GM12878 (cell line): ENCODE results near the gene CTIF. TPM values are rescaled to one million over a fixed set of nuclear protein-coding genes. Genes with fewer than 3 reads are reported as not detected.

Source experiments
- ATAC-seq: fragments of 200-7000 bp; cut with Tn5 transposase; 3 replicates; pipeline ENCODE4 v1.9.1; 2020; ENCODE audit warnings: mild to moderate bottlenecking, moderate library complexity
- BruUV-seq: library from RNA; stranded (reverse); fragments of 400-500 nt; replicated peaks from 2 replicates; lab custom pipeline; 2021; lab: Mats Ljungman, UMichigan
- CTCF ChIA-PET: fragments of 300-600 bp; sonication (Branson Sonifier 250); formaldehyde crosslinking; extraction: SDS; loops from one replicate; lab custom pipeline; 2021; ENCODE audit warnings: inconsistent platforms; lab: Yijun Ruan, JAX
- POLR2A ChIA-PET: fragments of 350-600 bp; formaldehyde crosslinking; extraction: SDS; loops from one replicate; lab custom pipeline; 2021; ENCODE audit warnings: inconsistent platforms; lab: Charles Lee
- RAD21 ChIA-PET: fragments of 300-600 bp; sonication (Branson Sonifier 250); formaldehyde crosslinking; loops from one replicate; lab custom pipeline; 2023; ENCODE audit warnings: antibody characterized with exemption; ENCODE audit not compliant: unreplicated experiment; lab: Charles Lee
- SMC1A ChIA-PET: fragments of 300-600 bp; sonication (Branson Sonifier 250); formaldehyde crosslinking; loops from one replicate; lab custom pipeline; 2023; ENCODE audit not compliant: unreplicated experiment, uncharacterized antibody; lab: Charles Lee
- DNase-seq: peaks from one replicate; pipeline ENCODE4 v3.0.0-alpha.2; 2011; ENCODE audit warnings: low read depth, low spot score
- FAIRE-seq: peaks from 3 replicates; lab custom pipeline; 2011; peaks lifted over from hg19 to GRCh38; lab: Jason Lieb, UNC
- H2AFZ ChIP-seq: 2 replicates; pipeline ENCODE4 v1.6.0; 2011; ENCODE audit warnings: low read depth, low read length, control low read depth; ENCODE audit not compliant: control insufficient read depth
- H3K27ac ChIP-seq: 2 replicates; pipeline ENCODE4 v1.5.1; 2011; ENCODE audit warnings: control low read depth; ENCODE audit not compliant: control insufficient read depth, insufficient read depth
- H3K27me3 ChIP-seq, 2 experiments: replicated peaks in 1 of 2; 2 replicates each; pipeline versions ENCODE4 v1.6.0 to v1.6.1; 2011; ENCODE audit warnings: low read length in 1 of 2; ENCODE audit not compliant: control insufficient read depth in 2 of 2, insufficient read depth in 2 of 2
- H3K36me3 ChIP-seq, 2 experiments: 2 replicates each; pipeline ENCODE4 v1.5.1; 2011; ENCODE audit warnings: low read length in 1 of 2; ENCODE audit not compliant: control insufficient read depth in 2 of 2, insufficient read depth in 2 of 2
- H3K4me1 ChIP-seq: 2 replicates; pipeline ENCODE4 v1.6.1; 2011; ENCODE audit warnings: mild to moderate bottlenecking, low read length, moderate library complexity, mixed read lengths; ENCODE audit not compliant: control insufficient read depth, insufficient read depth
- H3K4me2 ChIP-seq: 2 replicates; pipeline ENCODE4 v1.6.0; 2011; ENCODE audit warnings: control low read depth; ENCODE audit not compliant: control insufficient read depth, insufficient read depth
- H3K4me3 ChIP-seq: fragments of 200-600 bp; sonication (generic); 2 replicates; pipeline ENCODE4 v1.5.1; 2016
- H3K79me2 ChIP-seq: 2 replicates; pipeline ENCODE4 v1.6.0; 2011; ENCODE audit warnings: low read length; ENCODE audit not compliant: control insufficient read depth, insufficient read depth
- H3K9ac ChIP-seq: 2 replicates; pipeline ENCODE4 v1.8.0; 2011; ENCODE audit warnings: low read length, control low read depth, mixed read lengths; ENCODE audit not compliant: control insufficient read depth, insufficient read depth
- H3K9me3 ChIP-seq: replicated peaks from 3 replicates; pipeline ENCODE4 v1.5.1; 2011; ENCODE audit warnings: mild to moderate bottlenecking, low read length; ENCODE audit not compliant: control insufficient read depth, insufficient read depth
- H4K20me1 ChIP-seq: 2 replicates; pipeline ENCODE4 v1.6.0; 2011; ENCODE audit not compliant: control insufficient read depth, insufficient read depth
- BHLHE40 ChIP-seq, 2 experiments: fragments of 450-650 bp in 1 of 2; IDR thresholded peaks; 2 replicates each; pipeline ENCODE4 v1.6.1; 2011 to 2017; ENCODE audit warnings: low read depth in 2 of 2, borderline replicate concordance in 1 of 2, improper control_type of control experiment in 1 of 2, low read length in 1 of 2, mild to moderate bottlenecking in 1 of 2
- CHD1 ChIP-seq: IDR thresholded peaks from 2 replicates; pipeline ENCODE4 v1.6.1; 2012; ENCODE audit warnings: low read depth, low read length, improper control_type of control experiment
- NBN ChIP-seq: fragments of 450-650 bp; IDR thresholded peaks from 2 replicates; pipeline ENCODE4 v1.6.1; 2016
- STAT3 ChIP-seq: IDR thresholded peaks from 2 replicates; pipeline ENCODE4 v1.6.1; 2011; ENCODE audit warnings: low read depth, low read length, improper control_type of control experiment
- WGBS: methylation state at CpG from one replicate; pipeline ENCODE4 v1.1.6; 2016; ENCODE audit warnings: low lambda C conversion rate; ENCODE audit not compliant: insufficient replicate concordance, insufficient coverage; ENCODE audit errors: missing lambda C conversion rate; 5-methylcytosine and 5-hydroxymethylcytosine counted together
- in situ Hi-C: fragments of 300-500 bp; cut with MboI; formaldehyde crosslinking; loops from 9 replicates; pipeline ENCODE4 v1.14.3; 2018; ENCODE audit warnings: mixed read lengths
- intact Hi-C: fragments of 100-400 bp; cut with micrococcal nuclease; formaldehyde crosslinking; loops from one replicate; pipeline ENCODE4 v1.14.2; 2022; ENCODE audit not compliant: unreplicated experiment
- polyA plus RNA-seq, 11 experiments: library from polyadenylated mRNA; depleted of rRNA in 4 of 11; unstranded in 6 of 11; stranded (reverse) in 5 of 11; fragments of >200 nt; fragmentation: Nextera tagmentation in 4 of 11; fragmentation: Illumina TruSeq in 1 of 11; extraction: Ambion mirVana in 4 of 11; extraction: Trizol in 1 of 11; gene quantifications; 1 replicate in 1 of 11; 2 replicates in 10 of 11; pipeline versions ENCODE4 v1.2.1 to v1.2.3, GENCODE V29; 2011 to 2016; ENCODE audit warnings: inconsistent platforms in 2 of 11, missing spikeins in 2 of 11, low read depth in 1 of 11
- total RNA-seq, 4 experiments: library from RNA; depleted of rRNA in 3 of 4; stranded (reverse); fragments of >200 nt in 3 of 4; fragmentation: Illumina TruSeq in 1 of 4; extraction: Trizol in 1 of 4; gene quantifications; 2 replicates each; pipeline versions ENCODE4 v1.2.1 to v1.2.3, GENCODE V29; 2013 to 2021
- TF ChIP-seq, protein P1 (sequence below): fragments of 450-650 bp; conservative IDR thresholded peaks from 2 replicates; pipeline ENCODE4 v1.6.1; 2017; ENCODE audit warnings: mild to moderate bottlenecking, moderate library complexity
- TF ChIP-seq, protein P2 (sequence below), 3 experiments: IDR thresholded peaks in 2 of 3; conservative IDR thresholded peaks in 1 of 3; 2 replicates each; pipeline ENCODE4 v1.5.1; 2011; ENCODE audit warnings: low read depth in 3 of 3, low read length in 3 of 3, mild to moderate bottlenecking in 3 of 3, control low read depth in 2 of 3, moderate library complexity in 2 of 3, inconsistent platforms in 1 of 3, mixed read lengths in 1 of 3; ENCODE audit not compliant: control insufficient read depth in 2 of 3, insufficient read depth in 1 of 3; ENCODE audit errors: extremely low read depth in 1 of 3

CTIF gene
- total and polyA plus RNA-seq, 10 of the 15 experiments (the other 5 are each of a cell fraction or from before 2014, with no cell fraction given): 0.06 to 11.6 (median 2.5) TPM

DNA sequence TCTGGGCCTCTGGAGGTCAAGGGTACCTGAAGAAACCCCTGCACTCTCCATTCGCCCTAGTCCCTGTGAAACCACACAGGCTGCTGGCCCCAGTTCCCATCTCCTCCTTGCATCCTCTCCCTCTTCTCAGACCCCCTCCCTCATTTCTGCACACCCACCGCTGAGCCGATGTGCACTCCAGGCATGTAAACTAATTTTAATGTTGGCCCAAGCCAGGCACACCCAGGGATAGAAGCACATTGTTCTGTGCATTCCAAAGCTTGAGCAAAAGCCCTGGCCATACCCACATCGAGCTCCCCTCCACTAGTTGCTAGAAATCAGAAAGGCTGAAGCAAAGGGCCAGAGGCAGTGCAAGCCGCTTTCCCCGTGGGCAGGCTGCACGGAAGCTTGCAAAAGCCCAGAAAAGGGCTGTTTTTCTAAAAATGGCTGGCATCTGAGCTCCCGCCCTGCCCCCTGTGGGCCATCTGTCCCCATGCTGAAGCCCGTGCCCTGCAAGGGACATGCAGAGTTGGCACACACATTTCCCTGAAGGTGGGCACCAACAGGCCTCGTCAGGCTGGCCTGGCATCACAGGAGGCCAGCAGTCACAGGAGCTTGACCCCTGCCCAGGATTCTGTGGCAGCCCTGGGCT, 230.3 kb downstream of the CTIF start:
- CTCF ChIA-PET: interaction anchor here (1.1 to 1.8 kb wide), 4 partner anchors 8 to 58 kb away, joined by 3 to 5 read pairs (median 4); no protein-coding TSS in a partner anchor

More for the DNA sequence above, 230.3 kb downstream of the CTIF start:
- Histone ChIP-seq H3K79me2 (no peaks in the 10 kb centered on the region), H3K27me3 (no peaks in the 10 kb centered on the region), H2AFZ (no peak overlapping the region), H3K9ac (no peak overlapping the region), H3K9me3 (no peaks in the 10 kb centered on the region), H3K4me3 (no peak overlapping the region), H3K36me3 (no peaks in the 10 kb centered on the region; a peak in 1 of 4 replicates), H3K4me1 (peaks cover 7% of the 10 kb centered on the region; the same call in 1 of the 2 replicates), H4K20me1 (no peaks in the 10 kb centered on the region), H3K27ac (no peak overlapping the region), H3K4me2 (no peak overlapping the region)
- BruUV-seq: no TSS peak
- in situ Hi-C loops: no loop called here
- no peak for DNase-seq
- intact Hi-C loops: no loop called here
- TF ChIP-seq NBN (no peak), STAT3 (no peak), BHLHE40 (IDR thresholded peaks at IDR 0.05; ENCODE audit: borderline replicate concordance in 1 of 2, low read depth in 2 of 2, low read length in 1 of 2) (no peak), CHD1 (no peak)
- TF ChIP-seq, protein P1, sequence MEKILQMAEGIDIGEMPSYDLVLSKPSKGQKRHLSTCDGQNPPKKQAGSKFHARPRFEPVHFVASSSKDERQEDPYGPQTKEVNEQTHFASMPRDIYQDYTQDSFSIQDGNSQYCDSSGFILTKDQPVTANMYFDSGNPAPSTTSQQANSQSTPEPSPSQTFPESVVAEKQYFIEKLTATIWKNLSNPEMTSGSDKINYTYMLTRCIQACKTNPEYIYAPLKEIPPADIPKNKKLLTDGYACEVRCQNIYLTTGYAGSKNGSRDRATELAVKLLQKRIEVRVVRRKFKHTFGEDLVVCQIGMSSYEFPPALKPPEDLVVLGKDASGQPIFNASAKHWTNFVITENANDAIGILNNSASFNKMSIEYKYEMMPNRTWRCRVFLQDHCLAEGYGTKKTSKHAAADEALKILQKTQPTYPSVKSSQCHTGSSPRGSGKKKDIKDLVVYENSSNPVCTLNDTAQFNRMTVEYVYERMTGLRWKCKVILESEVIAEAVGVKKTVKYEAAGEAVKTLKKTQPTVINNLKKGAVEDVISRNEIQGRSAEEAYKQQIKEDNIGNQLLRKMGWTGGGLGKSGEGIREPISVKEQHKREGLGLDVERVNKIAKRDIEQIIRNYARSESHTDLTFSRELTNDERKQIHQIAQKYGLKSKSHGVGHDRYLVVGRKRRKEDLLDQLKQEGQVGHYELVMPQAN: no peak
- TF ChIP-seq, protein P2, sequence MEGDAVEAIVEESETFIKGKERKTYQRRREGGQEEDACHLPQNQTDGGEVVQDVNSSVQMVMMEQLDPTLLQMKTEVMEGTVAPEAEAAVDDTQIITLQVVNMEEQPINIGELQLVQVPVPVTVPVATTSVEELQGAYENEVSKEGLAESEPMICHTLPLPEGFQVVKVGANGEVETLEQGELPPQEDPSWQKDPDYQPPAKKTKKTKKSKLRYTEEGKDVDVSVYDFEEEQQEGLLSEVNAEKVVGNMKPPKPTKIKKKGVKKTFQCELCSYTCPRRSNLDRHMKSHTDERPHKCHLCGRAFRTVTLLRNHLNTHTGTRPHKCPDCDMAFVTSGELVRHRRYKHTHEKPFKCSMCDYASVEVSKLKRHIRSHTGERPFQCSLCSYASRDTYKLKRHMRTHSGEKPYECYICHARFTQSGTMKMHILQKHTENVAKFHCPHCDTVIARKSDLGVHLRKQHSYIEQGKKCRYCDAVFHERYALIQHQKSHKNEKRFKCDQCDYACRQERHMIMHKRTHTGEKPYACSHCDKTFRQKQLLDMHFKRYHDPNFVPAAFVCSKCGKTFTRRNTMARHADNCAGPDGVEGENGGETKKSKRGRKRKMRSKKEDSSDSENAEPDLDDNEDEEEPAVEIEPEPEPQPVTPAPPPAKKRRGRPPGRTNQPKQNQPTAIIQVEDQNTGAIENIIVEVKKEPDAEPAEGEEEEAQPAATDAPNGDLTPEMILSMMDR (IDR thresholded peaks at IDR 0.05 in 2 of 3, conservative IDR thresholded peaks at IDR 0.05 in 1 of 3; ENCODE audit: control insufficient read depth in 2 of 3, extremely low read depth in 1 of 3, insufficient read depth in 1 of 3, low read depth in 3 of 3, low read length in 3 of 3): peak in 2 of 3 experiments; percentile 7 to 10; a peak in 2 of 6 replicates
- ATAC-seq: no peak
- WGBS: 60% methylated on average over 10 of the region's 10 CpGs
- no peak for FAIRE-seq
- RAD21 ChIA-PET: interaction anchor here (1.1 to 2.4 kb wide), 3 partner anchors 8 to 58 kb away, joined by 3 to 8 read pairs (median 4); no protein-coding TSS in a partner anchor
- SMC1A ChIA-PET: interaction anchor here (1.2 to 1.7 kb wide), 4 partner anchors 35 to 285 kb away, joined by 3 to 4 read pairs (median 3); no protein-coding TSS in a partner anchor
- POLR2A ChIA-PET: no interaction called here
